HPDE6-E6E7 (cell line): ENCODE results near the gene MAFF.
"Not testable (repeated sequence)": the region's sequence is repeated elsewhere in the genome, so short reads cannot be mapped to it uniquely, and the experiment has no call there.

ENCODE experiments used
- DNase-seq: peaks from one replicate; pipeline ENCODE4 v3.0.0; 2011; ENCODE audit warnings: missing footprints; ENCODE audit errors: extremely low spot score

The MAFF gene

DNA sequence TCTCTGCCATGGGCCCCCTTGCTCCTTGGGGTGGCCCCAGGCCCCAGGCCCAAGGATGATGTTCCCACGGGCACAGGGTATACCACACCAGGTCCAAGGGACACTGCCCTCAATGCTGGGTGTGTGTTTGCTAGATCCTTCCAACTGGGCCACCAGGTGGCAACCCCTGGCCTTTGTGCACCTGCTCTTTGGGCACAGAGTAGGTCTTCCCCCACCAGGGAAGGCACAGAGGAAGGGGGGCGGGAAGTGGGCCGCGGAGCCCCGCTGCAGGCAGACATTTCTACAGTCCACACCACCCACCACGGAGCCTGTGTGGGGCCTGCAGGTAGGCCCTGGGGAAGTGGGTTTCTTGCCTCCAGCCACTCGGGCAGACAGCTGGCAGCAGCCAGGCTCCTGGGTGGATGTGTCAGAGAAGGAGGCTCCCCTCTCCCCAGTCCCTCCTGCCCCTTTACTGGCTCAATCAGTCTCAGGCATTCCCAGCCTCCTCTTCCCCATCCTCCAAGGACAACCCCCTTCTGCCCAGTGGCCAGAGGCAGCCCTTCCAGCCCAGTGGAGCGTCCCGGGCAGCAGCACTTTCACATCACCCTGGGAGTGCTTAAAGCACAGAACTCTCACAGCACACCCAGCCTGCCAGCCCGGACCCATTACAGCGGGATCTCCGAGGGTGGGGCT, 21.6 kb downstream of the MAFF start:
- no peak for DNase-seq

DNA sequence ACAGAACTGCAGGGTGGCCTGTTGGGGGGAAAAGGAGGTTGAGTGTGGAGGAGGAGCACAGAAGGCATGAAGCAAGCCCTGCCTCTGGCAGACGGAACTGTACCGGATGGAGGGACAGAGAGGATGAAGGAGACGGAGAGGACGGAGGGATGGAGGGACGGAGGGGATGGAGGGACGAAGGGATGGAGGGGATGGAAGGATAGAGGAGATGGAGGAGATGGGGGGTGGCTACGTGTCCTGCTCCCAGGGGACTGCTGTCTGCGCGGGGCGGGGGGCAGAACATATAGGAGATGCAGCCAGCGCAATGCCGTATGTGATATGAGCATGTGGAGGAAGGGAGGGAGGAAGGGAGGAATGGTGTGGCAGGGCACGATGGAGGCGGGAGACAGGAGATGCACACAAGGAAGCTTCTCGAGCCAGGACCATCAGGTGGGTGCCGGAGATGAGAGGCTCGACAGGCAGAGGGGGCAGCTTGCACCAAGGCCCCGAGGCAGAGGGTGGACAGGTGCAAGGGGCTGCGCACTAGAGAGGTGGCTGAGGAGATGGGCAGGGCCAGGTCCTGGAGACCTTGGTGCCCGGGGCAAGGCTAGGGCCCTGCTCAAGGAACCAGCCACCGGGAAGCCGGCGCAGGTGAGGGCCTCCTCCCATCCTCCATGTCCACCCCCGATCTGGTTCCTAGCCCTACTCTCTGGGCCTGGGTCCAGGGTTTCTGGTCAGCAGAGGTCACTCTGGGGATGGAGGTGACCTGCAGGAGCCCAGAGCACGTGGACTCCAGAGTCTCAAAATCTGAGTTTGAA, 25.3 kb downstream of the MAFF start:
- DNase-seq, result no peak

DNA sequence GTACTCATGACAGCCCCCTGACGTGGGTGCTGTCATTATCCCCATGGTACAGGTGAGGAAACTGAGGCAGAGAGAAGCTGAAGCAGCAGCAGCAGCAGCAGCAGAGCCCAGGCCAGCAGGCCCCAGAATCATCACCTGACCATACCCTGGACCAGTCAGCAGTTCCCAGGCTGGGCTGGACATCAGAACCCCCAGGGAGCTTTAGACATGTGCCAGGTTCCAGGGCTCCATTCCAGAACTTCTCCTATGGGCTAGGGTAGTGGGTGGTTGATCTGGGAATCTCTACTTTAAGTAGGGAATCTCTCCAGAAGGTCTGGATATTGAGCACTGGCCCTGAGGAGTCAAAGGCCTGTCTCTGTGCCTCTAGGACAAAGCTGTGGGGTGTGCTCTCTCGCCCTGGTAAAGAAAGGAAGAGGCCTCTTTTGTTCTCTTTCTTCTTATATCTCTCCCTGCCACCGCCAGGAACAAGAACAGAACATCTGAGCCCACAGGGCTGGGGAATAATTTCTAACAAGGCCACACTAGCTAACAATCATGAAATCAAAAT, 26.6 kb downstream of the MAFF start:
- no peak for DNase-seq

DNA sequence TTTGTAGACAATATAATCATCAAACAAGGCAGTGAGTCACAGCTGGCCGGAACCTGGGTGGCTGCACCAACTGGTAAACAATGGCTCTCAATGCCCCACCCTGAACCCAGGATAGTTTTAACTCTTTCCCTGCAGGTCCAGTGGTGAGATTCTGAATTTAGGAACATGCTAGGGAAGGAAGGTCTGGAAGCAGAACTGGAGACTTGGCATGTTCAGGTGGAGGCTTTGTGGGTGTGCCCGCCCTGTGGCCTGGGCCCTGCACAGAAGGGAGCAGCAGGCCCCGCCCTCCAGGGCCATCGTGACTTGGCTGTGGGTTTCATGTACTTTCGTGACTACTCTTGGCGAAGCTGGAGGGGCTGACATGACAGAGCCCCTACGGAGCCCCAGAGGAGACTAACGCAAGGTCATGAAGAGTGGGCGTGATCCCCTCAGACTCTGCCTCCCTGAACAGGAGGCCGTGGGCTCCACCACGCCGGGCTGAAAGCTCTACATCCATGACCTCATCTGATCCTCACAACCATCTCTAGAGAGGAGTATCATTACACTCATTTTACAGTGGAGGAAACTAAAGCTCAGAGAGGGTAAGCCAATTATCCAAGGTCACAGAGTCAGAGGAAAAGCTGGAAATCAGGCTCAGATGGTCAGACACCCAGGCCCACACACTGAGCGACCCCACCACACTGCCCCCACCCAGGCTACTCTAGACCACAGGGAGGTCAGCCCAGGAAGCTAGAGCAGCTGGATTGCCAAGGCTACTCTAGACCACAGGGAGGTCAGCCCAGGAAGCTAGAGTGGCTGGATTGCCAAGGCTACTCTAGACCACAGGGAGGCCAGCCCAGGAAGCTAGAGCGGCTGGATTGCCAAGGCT, 27.3 kb downstream of the MAFF start:
- no peak for DNase-seq

DNA sequence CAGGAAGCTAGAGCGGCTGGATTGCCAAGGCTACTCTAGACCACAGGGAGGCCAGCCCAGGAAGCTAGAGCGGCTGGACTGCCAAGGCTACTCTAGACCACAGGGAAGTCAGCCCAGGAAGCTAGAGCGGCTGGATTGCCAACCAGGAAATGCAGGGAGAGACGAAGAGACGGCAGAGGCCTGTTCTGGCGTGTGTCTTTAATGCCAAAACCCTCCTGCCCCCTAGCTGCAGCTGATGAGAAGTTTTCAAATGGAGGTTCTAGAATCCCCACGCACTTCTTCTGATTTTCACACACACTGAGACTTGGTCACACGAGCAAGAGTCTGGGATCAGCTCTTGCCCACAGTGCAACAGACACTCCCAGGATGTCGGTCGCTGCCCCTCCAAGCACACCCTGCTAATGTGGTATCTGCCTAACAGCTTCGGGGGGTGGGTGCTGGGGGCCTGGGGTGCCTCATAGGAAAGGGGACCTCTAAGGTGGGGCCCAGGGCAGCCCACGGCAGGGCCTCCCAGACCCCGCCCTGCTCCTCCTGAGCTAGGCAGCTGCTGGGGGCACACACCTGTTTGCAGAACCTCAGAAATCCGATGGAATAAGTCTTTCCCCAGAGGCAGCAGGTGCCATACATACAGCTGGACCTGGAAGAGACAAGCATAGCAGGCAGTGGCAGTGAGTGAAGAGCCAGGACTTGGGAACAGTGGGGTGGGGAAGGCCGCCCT, 28.5 kb downstream of the MAFF start:
- no peak for DNase-seq

DNA sequence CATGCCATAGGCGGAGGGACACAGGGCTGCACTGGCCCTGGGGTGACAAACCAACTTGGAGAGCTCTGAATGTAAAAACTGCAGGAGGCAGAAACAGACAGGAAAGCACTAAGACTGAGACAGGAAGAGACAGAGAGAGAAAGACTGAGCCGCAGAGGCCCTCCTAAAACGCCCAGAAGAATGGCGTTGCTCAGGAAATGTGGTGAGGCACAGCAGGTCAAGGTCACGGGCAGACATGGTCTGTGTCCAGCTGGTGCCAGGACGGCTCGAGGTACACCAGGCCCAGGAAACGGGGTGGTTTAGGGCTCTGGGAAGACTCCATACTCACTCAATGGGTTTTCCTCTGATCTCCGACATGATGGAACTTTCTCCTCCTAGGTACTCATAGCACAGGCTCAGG, 29.1 kb downstream of the MAFF start:
- DNase-seq, result no peak

DNA sequence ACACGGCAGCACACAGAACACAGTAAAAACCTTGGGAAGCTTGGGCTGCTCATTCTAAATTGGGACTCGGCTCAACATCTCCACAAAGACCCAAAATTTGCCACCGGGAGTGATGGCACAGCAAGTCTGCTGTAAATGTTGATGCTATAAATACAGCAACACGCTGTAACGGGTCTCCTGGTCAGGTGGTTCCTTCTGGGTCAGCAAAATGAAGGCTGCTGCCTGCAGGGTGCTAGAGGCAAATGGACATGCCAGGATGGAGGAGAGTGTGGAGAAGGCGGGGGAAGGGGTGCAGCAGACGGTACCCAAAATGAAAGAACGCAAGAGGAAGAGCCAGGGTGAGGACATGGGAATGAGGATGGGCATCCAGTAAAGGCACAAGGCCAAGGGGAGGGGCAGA, 30.4 kb downstream of the MAFF start:
- DNase-seq, result no peak

DNA sequence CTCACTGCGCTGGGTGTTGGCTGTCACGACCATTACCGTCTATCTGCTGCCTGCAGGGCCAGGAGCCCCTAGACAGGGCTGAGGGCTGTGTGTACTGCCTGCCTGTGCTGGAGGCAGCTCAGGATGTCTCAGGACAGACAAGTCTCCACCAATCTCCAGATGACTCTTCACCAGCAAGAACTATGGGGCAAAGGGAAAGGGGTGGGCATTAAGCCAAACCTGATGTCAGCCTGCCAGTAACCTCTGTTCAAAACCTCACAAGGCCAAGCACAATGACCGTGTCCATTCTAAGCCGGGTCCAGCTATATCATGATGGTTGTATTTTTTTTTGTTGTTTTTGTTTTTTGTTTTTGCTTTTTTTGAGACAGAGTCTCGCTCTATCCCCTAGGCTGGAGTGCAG, 31.6 kb downstream of the MAFF start:
- DNase-seq, result no peak

DNA sequence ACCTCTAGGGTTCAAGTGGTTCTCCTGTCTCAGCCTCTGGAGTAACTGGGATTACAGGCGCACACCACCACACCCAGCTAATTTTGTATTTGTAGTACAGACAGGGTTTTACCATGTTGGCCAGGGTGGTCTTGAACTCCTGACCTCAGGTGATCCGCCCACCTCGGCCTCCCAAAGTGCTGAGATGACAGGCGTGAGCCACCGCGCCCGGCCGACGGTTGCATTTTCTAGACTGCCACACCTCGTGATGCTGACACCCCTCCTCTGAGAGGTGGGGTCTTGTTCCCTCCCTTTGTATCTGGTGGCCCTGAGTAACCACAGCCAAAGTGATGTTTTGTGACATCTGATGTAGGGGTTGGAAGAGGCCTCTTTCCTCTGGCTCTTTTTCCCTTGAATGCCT, 32.1 kb downstream of the MAFF start:
- not testable (repeated sequence) for DNase-seq

DNA sequence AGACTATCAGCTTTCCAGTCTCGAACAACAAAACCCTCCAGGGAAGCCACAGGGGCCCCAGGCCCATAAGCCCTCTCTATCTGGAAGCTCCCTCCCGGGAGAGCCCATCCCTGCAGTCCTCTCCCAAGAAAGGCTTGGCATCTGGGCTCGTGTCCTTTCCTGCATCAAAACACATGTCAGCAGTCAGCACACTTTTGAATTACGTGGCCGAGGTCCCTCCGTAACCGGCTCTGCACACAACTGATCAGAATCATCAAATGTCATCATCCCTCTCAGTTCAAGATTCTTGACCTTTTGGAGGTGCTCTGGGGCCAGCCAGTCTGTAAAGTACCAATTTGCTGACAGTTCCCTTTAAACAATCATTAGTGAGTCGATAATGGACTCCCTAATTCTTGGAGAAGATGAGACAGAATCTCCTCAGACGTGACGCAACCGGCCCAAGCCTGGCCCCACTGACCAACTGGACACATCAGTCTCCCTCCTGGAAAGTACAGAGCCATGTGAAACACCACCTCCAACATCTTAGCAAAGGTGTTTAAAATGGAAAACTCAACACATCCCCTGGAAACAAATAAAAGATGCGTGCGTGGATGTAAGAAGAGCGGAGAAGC, 33.6 kb downstream of the MAFF start:
- DNase-seq, result no peak

DNA sequence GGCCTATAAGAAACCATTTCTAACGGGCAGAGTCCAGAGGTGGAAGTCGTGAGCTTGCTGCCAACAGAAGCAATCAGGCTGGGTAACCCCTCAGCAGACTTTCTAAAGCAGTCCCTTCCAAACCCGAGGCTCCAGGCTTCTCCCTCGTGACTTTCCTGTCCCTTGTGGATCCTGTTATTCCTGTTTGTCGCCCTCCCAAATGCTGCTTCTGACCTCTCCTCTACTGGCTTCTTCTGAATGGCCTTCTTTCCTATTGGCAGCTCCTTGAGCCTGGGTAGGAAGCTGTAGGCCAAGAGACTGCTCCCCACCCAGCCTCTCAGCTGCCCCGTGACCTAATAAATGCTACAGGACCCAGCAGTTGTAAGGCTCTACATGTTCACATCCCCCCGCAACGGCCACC, 35.0 kb downstream of the MAFF start:
- DNase-seq, result no peak

DNA sequence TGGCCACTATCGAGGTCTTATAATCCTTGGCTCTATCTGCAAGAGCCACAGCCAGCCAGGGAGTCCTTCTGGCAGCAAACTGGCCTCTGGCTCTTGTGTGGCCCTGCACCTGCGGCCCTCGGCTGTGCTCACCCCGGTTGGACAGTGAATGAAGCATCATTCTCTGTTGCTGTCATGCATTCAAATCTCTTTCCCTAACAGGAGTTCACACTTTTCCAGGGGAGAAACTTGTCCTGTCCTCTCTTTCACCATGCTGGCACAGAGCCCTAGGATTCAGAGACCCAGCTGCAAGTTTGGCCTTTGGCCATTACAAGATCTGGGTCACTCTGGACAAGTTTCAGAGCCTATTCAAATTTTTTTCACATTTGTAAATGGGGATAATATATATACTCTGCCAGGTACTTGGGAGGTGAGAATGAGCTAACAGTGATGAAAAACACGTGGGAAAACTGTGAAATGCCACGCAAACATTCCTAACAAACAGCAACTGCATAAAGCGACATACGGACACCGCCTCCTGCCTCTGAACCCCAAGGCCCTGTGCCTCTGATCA, 36.8 kb downstream of the MAFF start:
- no peak for DNase-seq

DNA sequence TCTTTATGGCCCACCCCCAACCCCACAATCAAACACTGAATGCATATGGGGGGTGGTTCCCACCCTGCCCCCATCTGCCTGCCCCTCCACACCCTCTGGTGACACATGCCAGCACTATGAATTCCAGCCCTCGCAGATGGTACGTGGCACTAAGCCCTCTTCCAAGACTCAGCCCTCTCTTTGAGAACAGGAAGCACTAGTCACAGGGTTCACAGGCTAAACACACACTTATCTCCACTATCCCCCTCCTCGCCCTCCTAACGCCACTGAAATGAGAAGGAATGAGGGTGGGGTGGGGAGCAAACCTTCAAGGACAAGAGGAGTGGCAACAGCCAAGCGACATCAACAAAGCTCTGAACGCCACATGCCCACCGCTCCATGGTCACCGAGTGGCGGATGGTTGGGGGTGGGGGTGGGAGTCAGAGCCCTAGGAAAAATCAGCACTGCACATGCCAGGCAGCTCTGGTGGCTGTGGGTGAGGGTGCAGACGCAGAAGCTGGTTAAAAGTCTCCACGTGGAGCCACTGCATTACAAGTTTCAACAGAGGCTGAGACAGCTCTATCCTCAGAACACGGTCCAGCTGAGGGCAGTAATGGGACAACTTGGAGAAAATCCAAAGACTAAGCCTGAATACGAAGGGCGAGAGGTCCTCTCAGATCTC, 37.4 kb downstream of the MAFF start:
- DNase-seq, result no peak

DNA sequence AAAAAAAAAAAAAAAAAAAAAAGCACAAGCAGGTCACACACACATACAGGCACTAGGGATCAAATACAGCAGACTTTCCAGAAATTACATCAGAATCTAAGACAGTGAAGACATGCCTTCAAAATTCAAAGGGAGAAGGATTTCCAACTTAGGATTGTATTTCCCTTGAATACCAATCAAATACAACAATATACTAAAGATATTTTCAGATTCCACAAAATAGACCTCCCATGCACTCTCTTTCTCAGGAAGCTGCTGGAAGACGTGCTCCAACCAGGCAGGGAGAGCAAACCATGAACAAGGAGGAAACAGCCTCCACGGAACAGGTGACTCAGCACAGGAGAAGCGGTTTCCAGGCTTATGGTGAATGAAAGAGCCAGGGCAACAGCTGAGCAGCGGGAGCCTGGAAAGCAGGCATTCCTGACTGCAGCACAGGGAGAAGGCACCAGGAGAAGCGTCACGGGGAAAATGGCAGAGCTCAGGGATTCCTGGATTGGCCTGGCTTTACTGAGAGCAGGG, 39.0 kb downstream of the MAFF start:
- DNase-seq, result no peak

DNA sequence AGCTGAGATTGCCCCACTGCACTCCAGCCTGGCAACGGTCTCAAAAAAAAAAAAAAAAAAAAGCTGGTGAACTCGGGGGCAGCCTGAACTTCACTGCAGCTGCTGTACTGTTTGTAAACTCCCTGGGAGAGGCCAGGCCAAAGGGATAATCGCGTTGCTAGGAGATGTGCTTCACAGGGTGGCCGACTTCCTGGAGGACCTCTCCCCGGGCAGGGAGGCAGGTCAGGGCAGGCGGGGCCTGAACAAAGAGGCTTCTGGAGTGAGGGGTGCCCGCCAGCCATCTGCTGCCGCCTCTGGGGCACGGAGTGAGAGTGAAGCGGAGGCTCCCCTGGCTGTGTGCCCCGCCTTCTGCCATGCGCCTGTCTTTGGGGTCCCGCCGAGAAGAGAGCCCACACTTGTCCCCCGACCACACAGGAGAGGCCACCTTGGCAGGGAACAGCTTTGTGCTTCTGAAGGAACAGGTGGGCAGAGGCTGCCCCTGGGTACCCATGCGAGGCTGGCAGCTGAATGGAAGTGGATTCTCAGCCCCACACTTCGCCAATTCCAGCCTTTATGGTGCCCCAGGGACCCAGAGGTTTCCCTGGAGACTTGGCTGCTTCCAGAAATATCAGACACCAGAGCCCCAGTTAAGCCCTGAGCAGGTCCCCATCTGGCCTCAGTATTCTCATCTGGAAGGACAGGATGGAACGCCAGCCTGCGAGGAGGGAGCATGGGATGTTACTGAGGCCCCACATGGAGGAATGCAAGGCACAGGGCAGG, 41.4 kb downstream of the MAFF start:
- no peak for DNase-seq

DNA sequence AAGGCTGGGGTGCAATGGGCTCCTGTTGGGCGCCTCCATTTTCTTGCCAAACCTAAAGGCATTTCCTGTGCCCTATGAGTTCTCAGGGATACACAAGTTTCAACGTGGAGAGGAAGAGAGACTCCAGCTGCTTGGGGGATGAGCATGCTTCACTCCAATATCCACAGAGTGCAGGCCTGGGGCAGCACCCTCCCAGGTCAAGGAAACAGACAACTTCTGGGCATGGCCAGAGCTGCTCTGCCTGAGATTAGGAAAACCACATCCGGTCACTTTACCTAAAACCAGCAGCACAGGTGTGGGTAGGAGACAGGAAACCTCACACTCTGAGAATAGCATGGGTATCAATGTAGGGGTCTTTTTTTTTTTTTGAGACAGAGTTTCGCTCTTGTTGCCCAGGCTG, 42.3 kb downstream of the MAFF start:
- no peak for DNase-seq

DNA sequence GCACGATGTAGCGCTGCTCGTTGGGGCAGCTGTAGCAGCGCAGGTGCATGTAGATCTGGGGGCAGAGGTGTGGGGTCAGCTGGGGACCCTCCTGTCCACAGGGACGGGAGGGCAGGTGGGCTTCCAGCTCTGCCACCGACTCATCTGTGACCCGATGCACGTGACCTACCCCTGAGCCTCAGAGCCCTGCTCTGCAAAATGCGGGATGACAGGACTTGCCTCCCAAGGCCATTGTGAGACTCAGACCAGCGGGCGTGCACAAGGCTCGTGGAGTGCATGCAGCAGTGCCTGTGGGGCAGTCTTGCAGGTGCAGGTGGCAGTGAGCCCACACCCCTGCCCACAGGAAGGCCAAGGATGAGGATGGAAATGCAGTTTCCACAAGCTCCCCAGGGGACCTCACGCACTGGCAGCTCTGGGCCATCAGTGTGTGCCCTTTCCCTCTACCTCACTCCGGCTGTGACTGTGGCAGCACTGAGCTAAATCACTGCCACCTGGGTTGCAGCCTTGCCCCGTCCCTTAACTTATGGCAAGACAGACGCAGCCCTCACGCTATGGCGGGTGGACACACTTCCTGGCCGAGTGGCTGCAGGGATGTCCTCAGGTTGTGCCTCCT, 44.4 kb downstream of the MAFF start:
- DNase-seq, result no peak

DNA sequence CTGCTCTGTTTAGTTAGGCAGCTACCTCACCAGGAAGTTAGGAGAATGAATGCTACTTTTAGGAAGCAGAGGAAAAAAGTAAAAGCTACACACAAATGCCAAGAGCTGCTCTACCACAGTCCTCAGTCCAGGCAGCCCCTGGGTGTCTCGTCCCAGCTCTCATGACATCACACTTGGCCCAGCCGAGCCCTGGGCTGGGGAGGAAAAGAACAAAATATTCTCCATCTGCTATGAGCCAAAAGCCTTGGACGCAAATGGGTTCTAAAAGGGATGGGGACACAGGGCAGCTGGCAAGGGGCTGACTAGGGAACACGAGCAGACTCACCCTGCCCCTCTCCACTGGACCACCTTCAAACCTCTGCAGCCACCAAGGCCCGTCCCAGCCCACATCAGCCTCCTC, 44.9 kb downstream of the MAFF start:
- DNase-seq, result no peak

DNA sequence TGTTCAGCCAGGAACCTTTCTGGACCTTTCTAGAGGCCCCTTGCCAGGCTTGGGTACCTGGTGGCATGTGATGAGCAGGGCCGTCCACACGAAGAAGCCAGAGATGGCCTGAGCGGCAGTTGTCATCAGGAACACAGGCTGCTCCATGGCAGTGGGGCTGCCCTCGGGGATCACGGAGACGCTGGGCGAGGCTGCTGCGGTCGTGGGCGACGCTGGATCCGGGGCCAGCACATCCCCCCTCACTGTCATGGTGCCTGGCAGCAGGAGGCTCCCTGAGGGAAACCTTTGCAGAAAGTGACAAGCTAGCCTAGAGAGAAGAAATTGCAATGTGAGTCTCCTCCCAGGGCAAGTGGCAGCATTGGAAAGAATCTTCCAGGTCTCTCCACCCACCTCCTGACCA, 45.9 kb downstream of the MAFF start:
- DNase-seq, result no peak
